Activated naive CD8-positive, alpha-beta T cell treated with anti-CD3 and anti-CD28 coated beads for 36 hours (primary cell): Measurements from ENCODE around the gene ZGLP1. TPM values are rescaled to one million over a fixed set of nuclear protein-coding genes. Genes with fewer than 3 reads are reported as not detected.
"Not testable (repeated sequence)": the region's sequence is repeated elsewhere in the genome, so short reads cannot be mapped to it uniquely, and the experiment has no call there.

Source experiments
- DNase-seq: peaks from one replicate; pipeline ENCODE4 v3.0.0; 2021
- H3K27ac Mint-ChIP-seq: one replicate; pipeline ENCODE4 v1.8.0; 2022; ENCODE audit warnings: mild to moderate bottlenecking, moderate library complexity, mixed read lengths
- H3K27me3 Mint-ChIP-seq: one replicate; pipeline ENCODE4 v1.8.0; 2022; ENCODE audit warnings: mild to moderate bottlenecking, mixed read lengths
- H3K36me3 Mint-ChIP-seq: one replicate; pipeline ENCODE4 v1.8.0; 2021; ENCODE audit warnings: mild to moderate bottlenecking, mixed read lengths
- H3K4me1 Mint-ChIP-seq: one replicate; pipeline ENCODE4 v1.8.0; 2021; ENCODE audit warnings: mixed read lengths
- H3K4me3 Mint-ChIP-seq: one replicate; pipeline ENCODE4 v1.8.0; 2022; ENCODE audit warnings: mild to moderate bottlenecking, moderate library complexity, mixed read lengths
- H3K9me3 Mint-ChIP-seq: one replicate; pipeline ENCODE4 v1.8.0; 2022; ENCODE audit warnings: mixed read lengths
- total RNA-seq, 2 experiments: library from RNA; stranded (reverse); gene quantifications; one replicate each; pipeline ENCODE4 v1.2.3, GENCODE V29; 2021

Gene ZGLP1
- total RNA-seq = 1 to 10 TPM; 3.4 to 4.0 TPM

- Mint-ChIP-seq H3K27ac (no peak within 1 kb of the TSS), H3K9me3 (no peaks in the 10 kb centered on the region), H3K36me3 (peaks cover 9% of the 10 kb centered on the region), H3K4me3 (no peak within 1 kb of the TSS), H3K4me1 (peaks cover 2% of the 10 kb centered on the region), H3K27me3 (no peaks in the 10 kb centered on the region)
- DNase-seq = no peak
Measured at GRCh38 chr19:10309423-10309822, at the start of gene ZGLP1. TSS of gene ZGLP1 (minus strand) at chr19:10309815.

- H3K27me3 Mint-ChIP-seq = no peaks in the 10 kb centered on the region
- no peak for DNase-seq
- H3K4me3 Mint-ChIP-seq = no peak overlapping the region
- peaks cover 30% of the 10 kb centered on the region for H3K36me3 Mint-ChIP-seq
- no peak overlapping the region for H3K27ac Mint-ChIP-seq
- H3K9me3 Mint-ChIP-seq = no peaks in the 10 kb centered on the region
- H3K4me1 Mint-ChIP-seq = no peaks in the 10 kb centered on the region
Measured at GRCh38 chr19:10356431-10356830, 46.8 kb upstream of the ZGLP1 start.

- Mint-ChIP-seq H3K4me3 (no peak overlapping the region), H3K27me3 (no peaks in the 10 kb centered on the region), H3K9me3 (no peaks in the 10 kb centered on the region), H3K27ac (no peak overlapping the region), H3K4me1 (no peaks in the 10 kb centered on the region), H3K36me3 (peaks cover 22% of the 10 kb centered on the region)
- peak; percentile 63 for DNase-seq
Measured at GRCh38 chr19:10353793-10354391, 44.3 kb upstream of the ZGLP1 start.

- Mint-ChIP-seq H3K36me3 (peaks cover 22% of the 10 kb centered on the region), H3K4me1 (no peaks in the 10 kb centered on the region), H3K9me3 (no peaks in the 10 kb centered on the region)
Measured at GRCh38 chr19:10352764-10353671, 43.4 kb upstream of the ZGLP1 start.

GRCh38 chr19:10346509-10346908, 36.9 kb upstream of the ZGLP1 start:
- H3K27me3 Mint-ChIP-seq = no peaks in the 10 kb centered on the region
- peaks cover 2% of the 10 kb centered on the region for H3K4me1 Mint-ChIP-seq
- DNase-seq = no peak
- H3K27ac Mint-ChIP-seq = no peak overlapping the region
- H3K9me3 Mint-ChIP-seq = no peaks in the 10 kb centered on the region
- no peak overlapping the region for H3K4me3 Mint-ChIP-seq
- H3K36me3 Mint-ChIP-seq = no peaks in the 10 kb centered on the region

More at GRCh38 chr19:10352764-10353671, 43.4 kb upstream of the ZGLP1 start:
- no peaks in the 10 kb centered on the region for H3K27me3 Mint-ChIP-seq
- H3K4me3 Mint-ChIP-seq = no peak overlapping the region
- no peak for DNase-seq
- no peak overlapping the region for H3K27ac Mint-ChIP-seq

- DNase-seq = no peak
- Mint-ChIP-seq H3K9me3 (no peaks in the 10 kb centered on the region), H3K4me1 (peaks cover 4% of the 10 kb centered on the region), H3K27me3 (no peaks in the 10 kb centered on the region), H3K36me3 (no peaks in the 10 kb centered on the region), H3K27ac (no peak overlapping the region), H3K4me3 (no peak overlapping the region)
Measured at GRCh38 chr19:10344780-10345179, 35.2 kb upstream of the ZGLP1 start.

GRCh38 chr19:10343495-10343894, 33.9 kb upstream of the ZGLP1 start:
- no peak overlapping the region for H3K27ac Mint-ChIP-seq
- DNase-seq = no peak
- H3K4me3 Mint-ChIP-seq = no peak overlapping the region
- H3K4me1 Mint-ChIP-seq = peaks cover 13% of the 10 kb centered on the region
- no peaks in the 10 kb centered on the region for H3K36me3 Mint-ChIP-seq
- no peaks in the 10 kb centered on the region for H3K27me3 Mint-ChIP-seq
- H3K9me3 Mint-ChIP-seq = no peaks in the 10 kb centered on the region

- Mint-ChIP-seq H3K4me3 (peak overlapping the region; percentile 89), H3K36me3 (peaks cover 5% of the 10 kb centered on the region), H3K4me1 (peaks cover 15% of the 10 kb centered on the region), H3K27me3 (no peaks in the 10 kb centered on the region), H3K9me3 (no peaks in the 10 kb centered on the region), H3K27ac (peak overlapping the region; percentile 95)
- DNase-seq = no peak
Measured at GRCh38 chr19:10339977-10340376, 30.4 kb upstream of the ZGLP1 start.

- Mint-ChIP-seq H3K36me3 (peaks cover 9% of the 10 kb centered on the region), H3K4me3 (peak within 1 kb of the TSS; percentile 89), H3K4me1 (peaks cover 15% of the 10 kb centered on the region), H3K27ac (peak within 1 kb of the TSS; percentile 95), H3K27me3 (no peaks in the 10 kb centered on the region), H3K9me3 (no peaks in the 10 kb centered on the region)
- DNase-seq = peak; percentile 73
Measured at GRCh38 chr19:10339380-10339960, 29.9 kb upstream of the ZGLP1 start, which contains the start of gene ICAM3. TSS of gene ICAM3 (minus strand) at chr19:10339624. CDS start at chr19:10339614, 10 bp downstream.

- Mint-ChIP-seq H3K27me3 (no peaks in the 10 kb centered on the region), H3K4me1 (peaks cover 18% of the 10 kb centered on the region), H3K9me3 (no peaks in the 10 kb centered on the region), H3K4me3 (peak overlapping the region; percentile 89), H3K36me3 (peaks cover 11% of the 10 kb centered on the region), H3K27ac (peak overlapping the region; percentile 95)
- DNase-seq = no peak
Measured at GRCh38 chr19:10338940-10339339, 29.3 kb upstream of the ZGLP1 start.

GRCh38 chr19:10336725-10337124, 27.1 kb upstream of the ZGLP1 start:
- not testable (repeated sequence) for H3K4me3 Mint-ChIP-seq

GRCh38 chr19:10335352-10335985, 25.9 kb upstream of the ZGLP1 start:
- no peak overlapping the region for H3K4me3 Mint-ChIP-seq
- H3K27ac Mint-ChIP-seq = no peak overlapping the region
- H3K27me3 Mint-ChIP-seq = no peaks in the 10 kb centered on the region
- H3K9me3 Mint-ChIP-seq = no peaks in the 10 kb centered on the region
- peaks cover 26% of the 10 kb centered on the region for H3K36me3 Mint-ChIP-seq
- H3K4me1 Mint-ChIP-seq = peaks cover 29% of the 10 kb centered on the region
- DNase-seq = no peak

More at GRCh38 chr19:10336725-10337124, 27.1 kb upstream of the ZGLP1 start:
- DNase-seq, H3K27me3 Mint-ChIP-seq, H3K9me3 Mint-ChIP-seq, H3K27ac Mint-ChIP-seq: not testable (repeated sequence)
- Mint-ChIP-seq H3K4me1 (peaks cover 29% of the 10 kb centered on the region), H3K36me3 (peaks cover 26% of the 10 kb centered on the region)

GRCh38 chr19:10334588-10335351, 25.2 kb upstream of the ZGLP1 start:
- H3K9me3 Mint-ChIP-seq = no peaks in the 10 kb centered on the region
- H3K4me1 Mint-ChIP-seq = peaks cover 27% of the 10 kb centered on the region
- peak overlapping the region; percentile 58 for H3K4me3 Mint-ChIP-seq
- H3K36me3 Mint-ChIP-seq = peaks cover 33% of the 10 kb centered on the region
- H3K27ac Mint-ChIP-seq = no peak overlapping the region
- H3K27me3 Mint-ChIP-seq = no peaks in the 10 kb centered on the region
- DNase-seq = peak; percentile 65
